ENCODE results near the gene NLRP6.
"Not testable (repeated sequence)": the region's sequence is repeated elsewhere in the genome, so short reads cannot be mapped to it uniquely, and the experiment has no call there.

NLRP6 gene

DNA sequence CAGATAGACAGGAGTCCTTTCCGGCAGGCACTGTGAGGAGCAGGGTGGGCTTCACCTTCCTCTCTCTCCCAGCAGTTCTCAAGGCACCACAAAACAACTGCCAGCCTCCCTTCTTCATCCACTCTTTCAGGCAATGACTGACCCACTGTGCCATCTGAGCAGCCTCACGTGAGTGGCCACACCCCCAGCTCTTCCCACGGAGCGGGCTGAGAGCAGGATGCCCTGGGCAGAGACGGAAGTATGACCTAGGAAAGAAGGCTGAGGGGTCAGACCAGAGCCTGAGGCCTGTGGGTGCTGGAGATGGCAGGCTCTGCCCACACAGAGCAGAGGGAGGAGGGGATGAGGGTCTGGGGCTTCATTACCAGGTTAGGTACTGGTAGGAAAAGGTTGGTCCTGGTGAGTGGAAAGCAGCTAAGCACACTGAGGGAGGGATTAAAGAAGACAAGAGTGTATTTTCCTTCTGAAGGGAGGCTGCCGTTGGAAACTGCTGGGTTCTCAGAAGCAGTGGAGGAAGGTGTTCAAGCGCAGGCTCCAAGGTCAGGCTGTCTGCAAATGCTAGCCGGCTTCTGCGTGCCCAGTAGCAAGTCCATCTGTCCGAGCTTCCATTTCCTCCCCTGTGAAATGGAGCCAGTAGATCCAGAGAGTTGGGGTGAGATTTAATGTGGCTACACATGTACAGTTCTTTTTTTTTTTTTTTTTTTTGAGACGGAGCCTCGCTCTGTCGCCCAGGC, 4.6 kb downstream of the NLRP6 start:
- no peak for DNase-seq

DNA sequence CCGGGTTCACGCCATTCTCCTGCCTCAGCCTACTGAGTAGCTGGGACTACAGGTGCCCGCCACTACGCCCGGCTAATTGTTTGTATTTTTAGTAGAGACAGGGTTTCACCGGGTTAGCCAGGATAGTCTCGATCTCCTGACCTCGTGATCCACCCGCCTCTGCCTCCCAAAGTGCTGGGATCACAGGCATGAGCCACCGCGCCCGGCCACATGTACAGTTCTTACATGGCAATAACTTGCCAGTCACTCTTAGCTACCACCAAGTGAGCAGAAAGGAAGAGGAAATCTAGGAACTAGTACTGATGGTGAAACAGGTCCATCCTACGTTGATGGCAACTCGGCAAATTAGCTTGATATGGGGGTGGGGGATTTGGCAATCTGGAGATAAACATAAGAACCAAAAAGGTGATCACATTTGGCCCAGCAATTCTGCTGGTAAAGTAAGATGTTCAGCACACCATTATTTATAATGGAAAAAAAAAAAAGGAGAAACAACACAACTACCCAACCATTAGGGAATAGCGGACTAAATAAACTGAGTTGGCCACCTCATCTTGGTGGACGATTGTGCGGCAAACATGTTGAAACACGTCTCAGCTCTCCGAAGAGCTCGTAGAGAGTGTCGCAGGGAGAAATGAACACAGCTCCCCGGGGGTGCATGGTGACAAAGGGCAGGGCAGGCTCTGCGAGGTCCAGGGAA, 5.3 kb downstream of the NLRP6 start:
- no peak for DNase-seq

DNA sequence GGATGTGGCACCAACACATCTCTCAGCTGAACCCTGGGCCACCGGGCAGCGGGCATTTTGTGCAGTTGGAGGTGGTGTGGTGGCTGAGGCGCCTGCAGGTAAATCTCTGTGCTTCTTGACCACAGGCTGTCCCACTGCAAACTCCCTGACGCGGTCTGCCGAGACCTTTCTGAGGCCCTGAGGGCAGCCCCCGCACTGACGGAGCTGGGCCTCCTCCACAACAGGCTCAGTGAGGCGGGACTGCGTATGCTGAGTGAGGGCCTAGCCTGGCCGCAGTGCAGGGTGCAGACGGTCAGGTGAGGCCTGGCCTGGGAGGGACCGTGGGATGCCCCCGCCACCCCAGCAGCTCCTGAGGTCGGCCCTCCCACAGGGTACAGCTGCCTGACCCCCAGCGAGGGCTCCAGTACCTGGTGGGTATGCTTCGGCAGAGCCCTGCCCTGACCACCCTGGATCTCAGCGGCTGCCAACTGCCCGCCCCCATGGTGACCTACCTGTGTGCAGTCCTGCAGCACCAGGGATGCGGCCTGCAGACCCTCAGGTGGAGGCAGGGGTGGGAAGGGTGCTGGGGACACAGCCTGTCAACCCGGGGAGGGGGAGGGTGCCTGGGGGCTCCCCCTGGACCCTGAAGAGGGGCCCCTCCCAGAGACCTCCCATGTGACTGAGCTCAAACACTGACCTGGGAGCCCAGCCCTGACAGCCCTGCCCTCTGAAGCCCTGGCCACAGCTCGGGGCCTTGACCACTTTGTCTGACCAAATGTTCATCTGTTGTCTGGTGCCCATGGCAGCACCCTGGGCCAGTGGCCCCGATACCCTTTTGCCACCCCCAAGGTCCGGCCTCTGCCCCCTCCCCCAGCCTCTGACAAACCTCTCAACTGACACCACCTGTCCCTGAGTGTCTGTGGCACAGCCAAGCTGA, 6.2 kb downstream of the NLRP6 start:
- no peak for DNase-seq

DNA sequence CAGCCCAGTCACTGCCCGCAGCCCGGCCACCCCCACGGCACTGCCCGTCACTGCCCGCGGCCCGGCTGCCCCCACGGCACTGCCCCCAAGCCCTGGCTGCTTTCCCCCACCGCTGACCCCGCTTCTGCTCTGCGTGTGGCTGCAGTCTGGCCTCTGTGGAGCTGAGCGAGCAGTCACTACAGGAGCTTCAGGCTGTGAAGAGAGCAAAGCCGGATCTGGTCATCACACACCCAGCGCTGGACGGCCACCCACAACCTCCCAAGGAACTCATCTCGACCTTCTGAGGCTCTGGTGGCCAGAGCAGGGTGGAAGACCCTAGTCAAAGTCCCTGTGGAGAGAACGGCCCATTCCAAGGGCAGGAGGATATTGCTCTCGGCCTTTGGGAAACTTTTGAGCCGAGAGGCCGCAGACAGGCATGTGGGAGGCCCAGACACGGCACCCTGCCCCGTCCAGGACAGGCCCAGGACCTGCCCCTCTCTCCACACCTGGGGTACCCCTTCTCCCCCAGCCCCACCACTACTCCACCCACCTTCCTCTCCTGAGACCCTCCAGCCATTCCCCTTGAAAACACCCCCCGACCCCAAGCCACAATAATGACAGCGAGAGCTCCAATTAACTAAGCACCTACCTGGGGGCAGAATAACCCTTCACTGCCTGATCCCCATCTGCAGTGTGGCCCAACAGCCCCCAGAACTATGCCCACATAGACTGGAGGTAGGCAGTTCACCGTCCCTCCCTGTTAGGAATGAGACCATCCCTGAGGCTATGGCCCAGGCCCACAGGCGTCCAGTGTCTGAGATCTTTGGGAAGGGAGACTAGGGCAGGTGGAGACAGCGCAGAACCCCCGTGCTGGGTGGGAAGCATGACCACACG, 7.0 kb downstream of the NLRP6 start:
- no peak for DNase-seq

DNA sequence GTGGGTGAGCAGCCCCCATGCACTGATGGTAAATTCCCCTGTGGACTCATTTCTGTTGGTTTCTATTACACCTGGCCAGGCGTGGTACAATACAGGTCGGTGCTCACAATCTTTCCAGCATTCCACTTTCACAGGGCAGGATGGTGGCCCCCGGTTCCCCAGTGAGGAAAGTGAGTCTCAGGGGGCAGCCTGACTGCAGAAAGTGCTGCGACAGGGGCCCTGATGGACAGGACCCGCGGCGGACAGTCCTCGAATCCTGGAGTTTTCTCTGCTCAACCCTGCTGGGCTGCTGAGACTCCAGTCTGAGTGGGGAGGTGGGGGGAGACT, 7.7 kb downstream of the NLRP6 start:
- DNase-seq: no peak

DNA sequence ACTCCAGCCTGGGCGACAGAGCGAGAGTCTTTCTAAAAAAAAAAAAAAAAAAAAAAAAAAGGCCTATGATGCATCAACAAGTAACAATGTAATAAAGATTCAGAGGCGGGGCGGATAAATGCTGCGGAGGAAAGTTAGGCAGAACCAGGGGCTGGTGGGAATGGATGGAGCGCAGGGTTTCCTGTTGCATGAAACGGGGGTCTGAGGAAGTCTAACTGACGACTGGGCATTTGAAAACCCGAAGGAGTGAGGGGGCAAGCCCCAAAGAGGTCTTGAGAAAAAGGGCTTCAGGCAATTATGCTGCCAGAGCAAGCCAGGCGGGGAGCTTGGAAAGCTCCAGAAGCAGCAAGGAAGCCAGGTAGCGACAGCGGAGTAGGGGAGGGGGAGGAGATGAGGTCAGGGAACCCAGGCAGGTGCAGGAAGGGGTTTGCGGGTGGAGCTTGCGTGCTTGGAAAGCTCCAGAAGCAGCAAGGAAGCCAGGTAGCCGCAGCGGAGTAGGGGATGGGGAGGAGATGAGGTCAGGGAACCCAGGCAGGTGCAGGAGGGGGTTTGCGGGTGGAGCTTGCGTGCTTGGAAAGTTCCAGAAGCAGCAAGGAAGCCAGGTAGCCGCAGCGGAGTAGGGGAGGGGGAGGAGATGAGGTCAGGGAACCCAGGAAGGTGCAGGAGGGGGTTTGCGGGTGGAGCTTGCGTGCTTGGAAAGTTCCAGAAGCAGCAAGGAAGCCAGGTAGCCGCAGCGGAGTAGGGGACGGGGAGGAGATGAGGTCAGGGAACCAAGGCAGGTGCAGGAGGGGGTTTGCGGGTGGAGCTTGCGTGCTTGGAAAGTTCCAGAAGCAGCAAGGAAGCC, 9.0 kb downstream of the NLRP6 start:
- not testable (repeated sequence) for DNase-seq

DNA sequence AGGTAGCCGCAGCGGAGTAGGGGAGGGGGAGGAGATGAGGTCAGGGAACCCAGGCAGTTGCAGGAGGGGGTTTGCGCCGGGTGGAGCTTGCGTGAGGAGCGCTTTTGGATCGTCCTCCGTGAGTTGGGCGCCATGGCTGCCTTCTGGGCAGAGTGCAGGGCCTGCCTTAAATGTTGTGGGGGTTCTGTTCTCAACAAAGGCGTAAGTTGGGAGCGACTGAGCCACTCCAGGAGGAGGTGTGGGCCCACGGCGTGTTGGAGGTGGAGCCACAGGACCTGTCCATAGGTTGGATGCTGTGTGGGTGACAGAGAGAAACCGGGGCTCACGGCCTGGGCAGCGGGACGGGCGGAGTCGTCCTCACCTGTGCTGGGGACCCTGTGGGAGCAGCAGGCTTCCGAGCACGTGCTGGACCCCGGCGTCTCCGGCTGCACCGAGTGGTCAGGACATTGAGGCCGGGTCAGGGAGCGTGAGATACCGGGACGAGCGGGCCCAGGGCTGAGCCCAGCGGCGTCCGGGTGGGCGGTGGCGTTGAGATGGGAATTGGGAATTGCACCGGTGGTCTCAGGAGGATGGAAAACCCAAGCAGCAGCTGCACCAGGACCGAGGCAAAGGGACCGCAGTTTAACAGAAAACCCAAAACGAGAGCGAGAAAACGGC, 9.7 kb downstream of the NLRP6 start:
- no peak for DNase-seq

DNA sequence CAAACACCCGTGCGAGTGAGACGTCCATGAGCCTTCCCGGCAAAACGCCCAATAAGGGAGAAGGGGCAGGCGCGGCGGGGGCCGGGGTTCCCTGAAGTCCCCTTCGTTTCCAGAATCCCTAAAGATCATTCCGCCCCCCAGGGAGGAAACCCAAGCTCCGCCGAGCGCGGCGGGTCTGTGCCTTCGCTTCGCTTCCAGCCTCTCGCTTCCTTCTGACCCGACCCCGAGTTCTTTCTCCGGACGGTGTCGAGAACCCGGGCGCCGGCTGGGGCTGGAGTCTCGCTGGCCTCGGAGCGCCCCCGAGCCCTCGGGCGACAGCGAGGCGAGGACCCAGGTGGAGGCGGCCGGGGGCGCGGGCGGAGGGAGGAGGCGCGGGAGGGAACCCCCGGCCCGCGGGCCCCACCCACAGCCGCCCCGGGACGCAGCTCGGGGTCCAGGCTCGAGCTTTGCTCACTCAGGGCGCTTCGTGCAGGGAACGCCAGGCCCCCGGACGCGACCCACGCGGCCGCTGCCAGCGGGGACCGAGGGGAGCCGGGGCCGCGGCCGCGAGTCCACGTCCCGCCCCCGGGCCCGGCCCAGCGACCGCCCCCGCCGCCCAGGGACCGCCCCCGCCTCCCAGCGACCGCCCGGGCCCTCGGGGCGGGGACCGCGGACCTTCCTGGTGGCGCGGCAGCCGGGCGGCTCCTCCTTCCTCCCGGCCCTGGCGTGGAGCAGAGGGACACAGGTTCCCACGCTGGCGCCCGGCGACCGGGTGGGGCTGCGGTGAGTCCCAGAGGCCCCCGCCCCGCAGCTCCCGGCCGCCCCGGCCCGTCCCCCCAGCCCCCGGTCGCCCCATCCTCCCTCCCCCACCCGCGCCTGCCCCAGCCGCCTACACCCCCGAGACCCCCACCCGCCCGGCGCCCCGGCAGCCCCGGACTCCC, 10.5 kb downstream of the NLRP6 start, which contains the start of gene PGGHG:
PGGHG (plus strand) TSS at position 649 of the 920 bp plus-strand sequence. CDS start 691 bp downstream, outside the sequence.
- peak; percentile 29 for DNase-seq

DNA sequence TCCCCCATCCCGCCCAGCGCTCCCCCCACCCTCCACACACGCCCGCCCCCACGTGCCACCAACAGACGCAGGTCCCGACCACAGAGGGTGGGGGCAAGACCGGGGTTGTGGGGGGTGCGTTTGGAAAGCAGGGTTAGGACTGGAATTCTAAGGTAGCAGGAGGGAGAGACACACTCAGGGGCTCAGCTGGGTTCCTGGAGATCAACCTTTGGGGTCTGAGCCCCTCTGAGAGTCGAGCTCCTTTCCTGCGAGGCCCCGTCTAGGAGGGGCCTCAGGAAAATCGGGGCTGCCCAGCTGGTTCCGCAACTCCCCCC, 11.1 kb downstream of the NLRP6 start:
- DNase-seq: no peak

DNA sequence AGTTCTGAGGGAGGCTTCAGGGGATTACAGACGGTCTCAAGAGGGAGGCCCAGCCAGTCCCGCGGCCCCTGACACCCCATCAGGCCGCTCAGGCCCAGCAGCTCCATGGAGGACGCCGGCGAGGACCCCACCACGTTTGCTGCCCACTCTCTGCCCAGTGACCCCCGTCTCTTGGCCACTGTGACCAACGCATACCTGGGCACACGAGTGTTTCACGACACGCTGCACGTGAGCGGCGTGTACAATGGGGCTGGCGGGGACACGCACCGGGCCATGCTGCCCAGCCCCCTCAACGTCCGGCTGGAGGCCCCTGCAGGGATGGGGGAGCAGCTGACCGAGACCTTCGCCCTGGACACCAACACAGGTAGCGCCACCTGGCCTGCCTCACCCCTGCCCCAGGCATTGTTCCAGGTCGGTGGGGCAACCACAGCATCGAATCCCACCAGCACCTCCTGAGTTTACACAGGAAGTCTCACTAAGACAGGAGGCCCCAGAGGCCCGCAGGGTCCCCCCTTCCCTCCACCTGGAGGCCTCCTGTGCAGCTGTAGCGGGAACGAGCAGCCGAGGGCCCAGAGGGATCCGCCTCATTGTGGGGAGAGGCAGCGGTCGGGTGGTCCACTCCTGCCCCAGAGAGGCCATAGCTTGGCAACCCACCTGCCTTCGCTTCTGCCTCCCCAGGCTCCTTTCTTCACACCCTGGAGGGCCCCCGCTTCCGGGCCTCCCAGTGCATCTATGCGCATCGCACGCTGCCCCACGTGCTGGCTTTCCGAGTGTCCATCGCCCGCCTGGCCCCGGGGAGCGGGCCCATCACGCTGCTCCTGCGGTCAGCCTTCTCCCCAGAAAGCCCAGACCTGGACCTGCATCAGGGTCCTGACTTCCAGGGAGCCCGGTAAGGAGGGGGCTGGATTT, 11.8 kb downstream of the NLRP6 start:
- DNase-seq: no peak

DNA sequence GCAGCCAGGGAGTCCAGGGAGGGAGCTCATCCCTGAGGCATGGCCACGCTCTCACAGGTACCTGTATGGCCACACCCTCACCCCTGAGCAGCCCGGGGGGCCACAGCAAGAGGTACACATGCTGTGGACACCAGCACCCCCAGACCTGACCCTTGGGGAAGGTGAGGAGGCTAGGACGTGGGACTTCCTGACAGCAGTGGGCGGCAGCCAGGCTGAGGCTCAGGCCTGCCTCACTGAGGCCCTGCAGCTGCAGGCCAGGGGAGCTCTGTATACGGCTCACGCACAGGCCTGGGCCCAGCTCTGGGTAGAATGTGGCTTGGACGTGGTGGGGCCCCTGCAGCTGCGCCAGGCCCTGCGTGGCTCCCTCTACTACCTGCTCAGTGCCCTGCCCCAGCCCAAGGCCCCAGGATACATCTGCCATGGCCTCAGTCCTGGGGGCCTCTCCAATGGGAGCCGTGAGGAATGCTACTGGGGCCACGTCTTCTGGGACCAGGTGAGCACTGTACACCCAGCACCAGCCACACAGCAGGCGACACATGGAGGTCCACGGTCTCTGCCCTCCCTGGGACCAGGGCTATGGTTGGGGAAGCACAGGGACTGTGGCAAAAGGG, 12.5 kb downstream of the NLRP6 start:
- DNase-seq: no peak

DNA sequence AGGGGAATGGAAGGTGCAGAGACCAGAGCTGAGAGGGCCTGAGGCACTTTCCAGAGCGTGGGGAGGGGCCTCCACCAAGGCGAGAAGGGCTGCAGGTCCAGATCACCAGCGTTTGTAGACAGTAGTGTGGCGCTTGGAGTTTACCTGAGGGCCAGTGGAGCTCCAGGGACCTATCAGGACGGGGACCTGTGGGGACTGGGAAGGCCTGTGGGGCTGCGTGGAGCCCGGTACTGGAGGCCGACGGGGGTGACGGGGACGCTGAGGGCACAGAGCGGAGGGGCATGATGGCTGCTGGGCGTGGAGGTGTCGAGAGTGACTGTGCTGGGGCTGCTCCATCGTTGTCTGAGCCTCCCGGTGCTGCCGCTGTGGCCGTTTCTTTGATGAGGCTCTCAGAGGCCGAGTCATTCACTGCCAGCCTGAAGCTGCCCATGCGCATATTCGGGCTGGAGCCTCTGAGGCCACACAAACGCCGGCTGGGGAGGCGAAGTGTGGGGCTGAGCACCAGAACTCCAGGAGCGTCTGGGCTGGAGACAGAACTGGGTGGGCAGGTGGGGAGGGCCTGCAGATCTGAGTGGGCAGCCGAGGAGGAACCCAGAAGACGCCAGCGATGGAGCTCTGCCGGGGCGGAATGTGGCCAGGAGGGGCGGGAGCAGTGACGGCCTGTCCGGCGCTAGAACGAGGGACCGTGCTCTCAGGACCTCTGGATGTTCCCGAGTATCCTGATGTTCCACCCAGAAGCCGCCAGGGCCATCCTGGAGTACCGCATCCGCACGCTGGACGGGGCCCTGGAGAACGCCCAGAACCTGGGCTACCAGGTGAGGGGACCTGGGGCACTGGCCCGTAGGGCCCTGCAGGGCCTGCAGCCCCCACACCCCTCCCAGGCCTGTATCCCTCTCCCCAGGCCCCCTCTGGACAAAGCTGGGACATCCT, 13.3 kb downstream of the NLRP6 start:
- DNase-seq: no peak

DNA sequence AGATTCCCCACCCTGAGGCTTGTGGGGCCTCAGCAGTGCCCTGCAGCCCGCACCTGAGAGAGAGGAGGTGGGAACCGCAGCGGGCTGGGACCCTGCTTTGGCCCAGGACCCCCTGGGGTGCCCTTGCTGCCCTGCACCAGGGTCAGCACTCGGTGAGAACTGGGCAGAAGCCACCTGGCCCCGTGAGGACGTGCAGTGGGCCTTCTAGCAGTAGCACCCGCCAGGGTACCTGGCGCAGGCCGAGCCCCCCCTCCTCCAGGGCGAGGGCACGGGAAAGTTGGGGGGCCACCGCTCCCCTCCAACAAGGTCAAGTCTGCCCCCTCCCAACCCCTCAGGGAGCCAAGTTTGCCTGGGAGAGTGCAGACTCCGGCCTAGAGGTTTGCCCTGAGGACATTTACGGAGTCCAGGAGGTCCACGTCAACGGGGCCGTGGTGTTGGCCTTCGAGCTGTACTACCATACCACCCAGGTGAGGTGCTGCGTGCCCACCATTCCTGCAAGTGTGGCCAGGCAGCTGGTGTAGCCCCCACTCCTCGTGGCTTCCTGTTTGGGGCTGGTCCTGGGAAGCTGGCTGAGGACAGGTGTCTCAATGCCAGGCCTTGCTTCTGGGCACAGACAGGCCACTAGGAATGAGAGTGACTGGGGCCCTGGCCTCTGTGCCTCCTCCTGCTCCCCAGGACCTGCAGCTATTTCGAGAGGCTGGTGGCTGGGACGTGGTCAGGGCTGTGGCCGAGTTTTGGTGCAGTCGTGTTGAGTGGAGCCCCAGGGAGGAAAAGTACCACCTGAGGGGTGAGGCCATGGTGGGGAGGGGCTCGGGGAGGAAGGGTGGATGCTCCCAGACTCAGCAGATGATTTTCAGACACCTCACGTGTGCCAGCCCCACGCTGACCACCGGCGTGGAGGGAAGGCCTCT, 14.3 kb downstream of the NLRP6 start:
- DNase-seq: no peak

DNA sequence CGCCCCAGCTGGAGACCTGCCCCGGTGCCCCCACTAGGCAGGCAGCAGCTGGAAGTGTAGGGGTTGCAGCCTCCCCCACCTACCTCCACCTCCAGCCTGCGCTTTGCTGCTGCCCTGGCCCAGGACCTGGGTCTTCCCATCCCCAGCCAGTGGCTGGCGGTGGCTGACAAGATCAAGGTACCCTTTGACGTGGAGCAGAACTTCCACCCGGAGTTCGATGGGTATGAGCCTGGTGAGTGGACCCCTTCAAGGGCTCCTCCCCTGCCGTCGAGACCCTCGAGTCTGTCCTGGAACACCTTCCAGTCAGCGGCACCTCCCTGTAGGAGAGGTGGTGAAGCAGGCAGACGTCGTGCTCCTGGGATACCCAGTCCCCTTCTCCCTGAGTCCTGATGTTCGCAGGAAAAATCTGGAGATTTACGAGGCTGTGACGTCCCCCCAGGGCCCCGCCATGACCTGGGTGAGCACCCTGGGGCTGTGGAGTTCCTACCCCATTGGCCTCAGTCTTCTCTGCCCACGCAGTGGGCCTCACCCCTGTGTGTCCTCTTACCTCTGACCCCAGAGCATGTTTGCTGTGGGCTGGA, 15.2 kb downstream of the NLRP6 start:
- DNase-seq: no peak

DNA sequence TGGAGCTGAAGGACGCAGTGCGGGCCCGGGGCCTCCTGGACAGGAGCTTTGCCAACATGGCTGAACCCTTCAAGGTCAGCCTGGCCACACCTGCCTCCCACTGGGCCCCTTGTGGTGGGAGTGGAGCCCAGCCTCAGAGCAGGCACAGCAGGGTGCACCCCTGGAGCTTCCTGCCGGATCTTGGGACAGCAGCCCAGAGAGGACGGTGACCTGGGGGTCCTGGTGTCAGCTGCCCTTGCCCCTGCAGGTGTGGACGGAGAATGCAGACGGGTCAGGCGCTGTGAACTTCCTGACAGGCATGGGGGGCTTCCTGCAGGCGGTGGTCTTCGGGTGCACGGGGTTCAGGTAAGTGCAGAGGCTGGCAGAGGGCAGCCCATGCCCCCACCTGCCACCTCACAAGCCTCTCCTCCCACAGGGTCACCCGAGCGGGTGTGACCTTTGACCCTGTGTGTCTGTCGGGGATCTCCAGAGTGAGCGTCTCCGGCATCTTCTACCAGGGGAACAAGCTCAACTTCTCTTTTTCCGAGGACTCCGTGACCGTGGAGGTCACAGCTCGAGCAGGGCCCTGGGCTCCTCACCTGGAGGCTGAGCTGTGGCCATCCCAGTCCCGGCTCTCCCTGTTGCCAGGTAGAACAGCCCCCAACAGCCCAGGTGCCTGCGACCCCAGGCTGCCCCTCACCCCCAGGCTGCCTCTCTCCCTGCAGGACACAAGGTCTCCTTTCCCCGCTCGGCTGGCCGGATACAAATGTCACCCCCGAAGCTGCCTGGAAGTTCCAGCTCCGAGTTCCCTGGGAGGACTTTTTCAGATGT, 15.8 kb downstream of the NLRP6 start:
- DNase-seq: no peak
